ENCODE data around the gene PGGT1B. TPM values are rescaled to one million over a fixed set of nuclear protein-coding genes. Genes with fewer than 3 reads are reported as not detected.

Gene PGGT1B
- total RNA-seq, 1 experiment from 2014 or later: 37.7 TPM

DNA sequence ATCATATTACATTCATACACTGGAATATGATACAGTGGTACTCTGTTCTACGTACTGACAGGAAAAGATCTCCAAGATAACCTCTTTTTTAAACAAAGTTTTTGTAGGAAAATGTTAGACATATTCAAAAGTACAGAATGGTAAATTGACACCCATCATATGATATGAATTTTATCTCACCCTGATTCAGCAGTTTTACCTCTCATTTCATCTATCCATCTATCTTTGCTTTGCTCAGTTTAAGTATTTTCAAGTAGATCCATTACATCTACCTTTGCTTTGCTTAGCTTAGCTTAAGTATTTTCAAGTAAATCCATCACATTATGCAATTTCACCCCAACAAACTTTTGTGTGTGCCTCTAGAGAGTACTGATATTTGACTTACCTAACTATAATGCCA is 19.5 kb upstream of the PGGT1B start:
- no peaks in the 10 kb centered on the region for H3K36me3 ChIP-seq (ENCODE audit: control insufficient read depth, insufficient read depth, low read length)
- H3K27me3 ChIP-seq (ENCODE audit: control insufficient read depth, insufficient read depth, low read length): no peaks in the 10 kb centered on the region
- ATAC-seq (no peak), DNase-seq (ENCODE audit: low read depth, low spot score) (no peak)
- BruUV-seq (replicated peaks): no TSS peak
- intact Hi-C loops (cut with micrococcal nuclease; ENCODE audit: unreplicated experiment): no loop called here
- no peaks in the 10 kb centered on the region for H3K9me3 ChIP-seq (ENCODE audit: control insufficient read depth, insufficient read depth, low read depth, low read length)
- no peak overlapping the region for H3K4me3 ChIP-seq (ENCODE audit: low read depth in 2 of 2, low read length in 2 of 2)
- H3K4me1 ChIP-seq (ENCODE audit: control insufficient read depth, insufficient read depth, low read length): no peaks in the 10 kb centered on the region
- in situ Hi-C loops (cut with HindIII; ENCODE audit: low pct_unique_long_range_greater_than_20kb, low sequenced_read_pairs): no loop called here
- CTCF ChIA-PET: no interaction called here
- no peak overlapping the region for H3K27ac ChIP-seq (ENCODE audit: low read length)
- TF ChIP-seq TCF7L2 (IDR thresholded peaks at IDR 0.05; ENCODE audit: low read depth, low read length) (no peak), SIN3A (IDR thresholded peaks at IDR 0.05; ENCODE audit: borderline replicate concordance, insufficient read depth, low read depth, low read length) (no peak), POLR2AphosphoS5 (IDR thresholded peaks at IDR 0.05; ENCODE audit: low read depth, low read length) (no peak)
- TF ChIP-seq, protein P1, sequence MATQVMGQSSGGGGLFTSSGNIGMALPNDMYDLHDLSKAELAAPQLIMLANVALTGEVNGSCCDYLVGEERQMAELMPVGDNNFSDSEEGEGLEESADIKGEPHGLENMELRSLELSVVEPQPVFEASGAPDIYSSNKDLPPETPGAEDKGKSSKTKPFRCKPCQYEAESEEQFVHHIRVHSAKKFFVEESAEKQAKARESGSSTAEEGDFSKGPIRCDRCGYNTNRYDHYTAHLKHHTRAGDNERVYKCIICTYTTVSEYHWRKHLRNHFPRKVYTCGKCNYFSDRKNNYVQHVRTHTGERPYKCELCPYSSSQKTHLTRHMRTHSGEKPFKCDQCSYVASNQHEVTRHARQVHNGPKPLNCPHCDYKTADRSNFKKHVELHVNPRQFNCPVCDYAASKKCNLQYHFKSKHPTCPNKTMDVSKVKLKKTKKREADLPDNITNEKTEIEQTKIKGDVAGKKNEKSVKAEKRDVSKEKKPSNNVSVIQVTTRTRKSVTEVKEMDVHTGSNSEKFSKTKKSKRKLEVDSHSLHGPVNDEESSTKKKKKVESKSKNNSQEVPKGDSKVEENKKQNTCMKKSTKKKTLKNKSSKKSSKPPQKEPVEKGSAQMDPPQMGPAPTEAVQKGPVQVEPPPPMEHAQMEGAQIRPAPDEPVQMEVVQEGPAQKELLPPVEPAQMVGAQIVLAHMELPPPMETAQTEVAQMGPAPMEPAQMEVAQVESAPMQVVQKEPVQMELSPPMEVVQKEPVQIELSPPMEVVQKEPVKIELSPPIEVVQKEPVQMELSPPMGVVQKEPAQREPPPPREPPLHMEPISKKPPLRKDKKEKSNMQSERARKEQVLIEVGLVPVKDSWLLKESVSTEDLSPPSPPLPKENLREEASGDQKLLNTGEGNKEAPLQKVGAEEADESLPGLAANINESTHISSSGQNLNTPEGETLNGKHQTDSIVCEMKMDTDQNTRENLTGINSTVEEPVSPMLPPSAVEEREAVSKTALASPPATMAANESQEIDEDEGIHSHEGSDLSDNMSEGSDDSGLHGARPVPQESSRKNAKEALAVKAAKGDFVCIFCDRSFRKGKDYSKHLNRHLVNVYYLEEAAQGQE (IDR thresholded peaks at IDR 0.05; ENCODE audit: insufficient read depth in 1 of 2, low read depth in 2 of 2, low read length in 1 of 2): no peak
- TF ChIP-seq, protein P2, sequence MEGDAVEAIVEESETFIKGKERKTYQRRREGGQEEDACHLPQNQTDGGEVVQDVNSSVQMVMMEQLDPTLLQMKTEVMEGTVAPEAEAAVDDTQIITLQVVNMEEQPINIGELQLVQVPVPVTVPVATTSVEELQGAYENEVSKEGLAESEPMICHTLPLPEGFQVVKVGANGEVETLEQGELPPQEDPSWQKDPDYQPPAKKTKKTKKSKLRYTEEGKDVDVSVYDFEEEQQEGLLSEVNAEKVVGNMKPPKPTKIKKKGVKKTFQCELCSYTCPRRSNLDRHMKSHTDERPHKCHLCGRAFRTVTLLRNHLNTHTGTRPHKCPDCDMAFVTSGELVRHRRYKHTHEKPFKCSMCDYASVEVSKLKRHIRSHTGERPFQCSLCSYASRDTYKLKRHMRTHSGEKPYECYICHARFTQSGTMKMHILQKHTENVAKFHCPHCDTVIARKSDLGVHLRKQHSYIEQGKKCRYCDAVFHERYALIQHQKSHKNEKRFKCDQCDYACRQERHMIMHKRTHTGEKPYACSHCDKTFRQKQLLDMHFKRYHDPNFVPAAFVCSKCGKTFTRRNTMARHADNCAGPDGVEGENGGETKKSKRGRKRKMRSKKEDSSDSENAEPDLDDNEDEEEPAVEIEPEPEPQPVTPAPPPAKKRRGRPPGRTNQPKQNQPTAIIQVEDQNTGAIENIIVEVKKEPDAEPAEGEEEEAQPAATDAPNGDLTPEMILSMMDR (IDR thresholded peaks at IDR 0.05): no peak
- POLR2A ChIA-PET: no interaction called here

DNA sequence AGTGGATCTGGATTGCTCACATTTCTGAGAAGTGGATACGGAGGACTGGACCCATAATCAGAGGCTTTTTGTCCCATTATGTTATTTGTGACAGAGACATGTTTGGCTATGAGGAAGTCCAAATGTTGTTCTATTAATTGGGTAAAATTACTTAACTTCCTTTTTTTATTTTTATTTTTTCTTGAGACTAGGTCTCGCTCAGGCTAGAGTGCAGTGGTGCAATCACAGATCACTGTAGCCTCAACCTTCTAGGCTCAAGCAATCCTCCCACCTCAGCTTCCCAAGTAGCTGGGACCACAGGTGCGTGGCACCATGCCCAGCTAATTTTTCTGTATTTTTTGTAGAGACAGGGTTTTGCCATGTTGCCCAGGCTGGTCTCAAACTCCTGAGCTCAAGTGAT is 11.9 kb upstream of the PGGT1B start:
- Histone ChIP-seq H3K4me1 (ENCODE audit: control insufficient read depth, insufficient read depth, low read length) (no peaks in the 10 kb centered on the region), H3K4me3 (ENCODE audit: low read depth in 2 of 2, low read length in 2 of 2) (no peak overlapping the region), H3K27me3 (ENCODE audit: control insufficient read depth, insufficient read depth, low read length) (no peaks in the 10 kb centered on the region), H3K36me3 (ENCODE audit: control insufficient read depth, insufficient read depth, low read length) (peaks cover 2% of the 10 kb centered on the region; the same call in 1 of the 2 replicates), H3K9me3 (ENCODE audit: control insufficient read depth, insufficient read depth, low read depth, low read length) (no peaks in the 10 kb centered on the region), H3K27ac (ENCODE audit: low read length) (no peak overlapping the region)
- BruUV-seq (replicated peaks): no TSS peak
- ChIA-PET CTCF (no interaction called here), POLR2A (no interaction called here)
- ATAC-seq (no peak), DNase-seq (ENCODE audit: low read depth, low spot score) (no peak)
- TF ChIP-seq, protein P2 (IDR thresholded peaks at IDR 0.05): no peak
- TF ChIP-seq SIN3A (IDR thresholded peaks at IDR 0.05; ENCODE audit: borderline replicate concordance, insufficient read depth, low read depth, low read length) (no peak), TCF7L2 (IDR thresholded peaks at IDR 0.05; ENCODE audit: low read depth, low read length) (no peak), POLR2AphosphoS5 (IDR thresholded peaks at IDR 0.05; ENCODE audit: low read depth, low read length) (no peak)
- TF ChIP-seq, protein P1 (IDR thresholded peaks at IDR 0.05; ENCODE audit: insufficient read depth in 1 of 2, low read depth in 2 of 2, low read length in 1 of 2): no peak
- intact Hi-C loops (cut with micrococcal nuclease; ENCODE audit: unreplicated experiment) (no loop called here), in situ Hi-C loops (cut with HindIII; ENCODE audit: low pct_unique_long_range_greater_than_20kb, low sequenced_read_pairs) (no loop called here)

Data from Panc1 (cell line).